ENCODE data around the gene GFRA1.

Gene GFRA1

GRCh38 chr10:116101616-116102315 lies 171.2 kb downstream of the GFRA1 start:
- DNase-seq (ENCODE audit: low read depth): no peak

DNA sequence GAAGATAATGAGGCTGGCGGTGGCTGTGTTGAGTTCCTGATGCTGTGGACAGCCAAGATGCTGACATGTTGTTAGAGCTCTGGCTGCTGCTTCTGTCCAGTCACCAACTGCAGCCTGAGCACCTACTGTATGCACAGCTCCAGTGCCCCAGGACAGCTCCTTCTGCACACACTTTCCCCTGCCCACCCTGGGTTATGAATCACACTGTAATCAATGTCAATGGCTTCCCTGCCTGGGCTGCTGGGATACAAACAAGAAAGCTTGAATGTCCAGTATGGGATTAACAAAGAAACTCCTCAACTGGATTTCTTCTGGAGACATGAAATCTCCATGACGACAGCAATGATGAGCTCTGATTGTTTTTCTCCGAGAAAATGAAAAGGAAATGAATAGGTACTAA lies 172.0 kb downstream of the GFRA1 start:
- DNase-seq (ENCODE audit: low read depth): no peak

GRCh38 chr10:116099023-116099420 lies 174.0 kb downstream of the GFRA1 start:
- DNase-seq (ENCODE audit: low read depth): no peak

GRCh38 chr10:116098411-116099022 lies 174.5 kb downstream of the GFRA1 start:
- DNase-seq (ENCODE audit: low read depth): no peak

GRCh38 chr10:116097239-116097784 lies 175.7 kb downstream of the GFRA1 start:
- no peak for DNase-seq (ENCODE audit: low read depth)

DNA sequence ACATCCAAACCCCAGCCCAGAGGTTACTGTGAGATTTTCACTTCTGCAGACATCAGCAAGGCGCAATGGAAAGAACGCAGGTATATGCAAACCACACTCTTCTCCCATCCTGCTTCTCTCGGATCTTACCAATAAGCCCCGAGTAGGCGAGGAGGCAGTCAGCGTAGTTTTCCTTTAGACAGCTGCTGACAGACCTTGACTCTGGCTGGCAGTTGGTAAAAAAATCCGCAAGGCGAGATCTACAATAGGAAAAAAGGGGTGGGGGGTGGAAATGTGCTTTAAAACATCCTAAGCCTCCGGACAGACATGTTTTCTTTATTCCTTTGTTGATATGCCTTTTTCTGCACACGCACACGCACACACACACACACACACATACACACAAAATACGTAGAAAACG lies 176.5 kb downstream of the GFRA1 start:
- no peak for DNase-seq (ENCODE audit: low read depth)

- no peak for DNase-seq (ENCODE audit: low read depth)
These were observed 178.7 kb downstream of the GFRA1 start for GRCh38 chr10:116094356-116094755.

DNA sequence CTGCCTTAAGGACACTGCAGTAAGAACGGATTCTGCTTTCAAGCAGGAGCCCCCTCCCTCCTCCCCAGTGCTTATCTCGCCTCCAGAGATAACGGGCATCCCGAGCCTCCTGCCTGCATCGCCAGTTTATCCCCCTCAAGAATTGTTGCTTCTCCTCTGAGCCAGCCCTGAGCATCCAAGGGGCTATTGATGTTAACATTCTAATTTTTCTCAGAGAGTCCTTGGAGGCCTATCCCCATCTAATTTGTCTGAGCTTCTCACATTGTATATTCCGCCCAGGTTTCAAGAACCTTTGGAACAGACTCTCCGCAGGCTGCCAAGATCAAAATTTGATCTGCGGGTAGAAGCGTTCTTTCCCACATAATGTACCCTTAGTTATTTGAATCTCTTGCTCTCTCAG lies 180.0 kb downstream of the GFRA1 start:
- DNase-seq (ENCODE audit: low read depth): no peak

- DNase-seq (ENCODE audit: low read depth): no peak
These were observed 184.0 kb downstream of the GFRA1 start for GRCh38 chr10:116088985-116089384.

- no peak for DNase-seq (ENCODE audit: low read depth)
These were observed 187.7 kb downstream of the GFRA1 start for GRCh38 chr10:116085323-116085722.

DNA sequence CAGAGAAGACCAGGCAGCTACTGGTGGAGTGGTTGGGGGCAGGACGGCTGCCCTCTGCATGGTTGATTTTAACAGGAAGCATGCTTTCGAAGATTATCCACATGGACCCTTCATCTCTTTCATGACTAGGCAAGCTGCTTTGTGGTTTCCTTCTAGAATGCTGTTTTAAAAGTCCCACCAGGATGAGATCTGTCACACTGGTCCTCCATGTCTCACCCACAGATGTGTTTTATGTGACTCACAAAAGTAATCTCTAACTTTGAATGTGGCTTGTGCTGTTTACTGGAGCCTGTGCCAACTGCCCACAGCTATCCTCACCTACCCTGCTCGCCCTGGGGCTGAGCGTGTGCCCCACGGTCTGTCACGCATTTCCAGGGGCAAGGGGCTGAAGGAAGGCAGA lies 188.8 kb downstream of the GFRA1 start:
- DNase-seq (ENCODE audit: low read depth): peak; percentile 44

- no peak for DNase-seq (ENCODE audit: low read depth)
These were observed 189.7 kb downstream of the GFRA1 start for GRCh38 chr10:116083226-116083762.

DNA sequence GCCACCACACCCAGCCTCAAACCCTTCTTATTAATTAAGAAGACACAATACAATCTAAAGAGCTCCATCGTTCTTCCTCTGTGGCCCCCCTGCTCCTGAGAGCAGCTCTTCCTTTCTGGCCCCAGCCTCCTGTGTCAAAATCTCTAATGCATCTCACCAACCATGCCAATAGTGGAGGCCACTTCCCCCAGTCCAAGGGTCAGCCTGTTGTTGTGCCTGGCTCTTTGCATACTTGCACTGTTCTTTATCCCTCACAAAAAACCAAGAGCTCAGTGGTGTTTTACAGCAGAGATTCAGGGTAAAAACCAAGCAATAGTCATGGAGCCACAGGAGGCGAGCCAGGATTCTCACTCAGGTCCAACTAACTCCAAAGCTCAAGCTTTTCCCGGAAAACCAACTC lies 190.2 kb downstream of the GFRA1 start:
- no peak for DNase-seq (ENCODE audit: low read depth)

- no peak for DNase-seq (ENCODE audit: low read depth)
These were observed 190.8 kb downstream of the GFRA1 start for GRCh38 chr10:116082206-116082605.

GRCh38 chr10:116080553-116080952 lies 192.5 kb downstream of the GFRA1 start:
- DNase-seq (ENCODE audit: low read depth): no peak

DNA sequence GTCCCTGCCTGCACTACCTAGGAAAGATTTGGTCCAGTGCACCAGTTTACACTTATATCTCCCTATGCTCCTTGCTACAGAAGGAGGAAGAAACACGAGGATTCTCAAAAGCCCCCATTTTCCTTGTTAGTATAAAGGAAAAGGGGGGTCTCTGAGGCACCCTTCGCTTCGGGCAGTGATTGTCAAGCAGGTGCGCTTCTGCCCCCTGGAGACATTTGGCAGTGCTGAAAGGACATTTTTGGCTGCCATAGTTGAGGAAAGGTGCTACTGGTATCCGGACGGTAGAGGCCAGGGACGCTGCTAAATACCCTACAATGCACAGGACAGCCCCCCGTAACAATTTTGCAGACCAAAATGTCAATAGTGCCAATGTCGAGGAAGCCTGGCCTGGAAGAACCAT lies 193.7 kb downstream of the GFRA1 start:
- DNase-seq (ENCODE audit: low read depth): no peak

GRCh38 chr10:116076621-116077020 lies 196.4 kb downstream of the GFRA1 start:
- no peak for DNase-seq (ENCODE audit: low read depth)

DNA sequence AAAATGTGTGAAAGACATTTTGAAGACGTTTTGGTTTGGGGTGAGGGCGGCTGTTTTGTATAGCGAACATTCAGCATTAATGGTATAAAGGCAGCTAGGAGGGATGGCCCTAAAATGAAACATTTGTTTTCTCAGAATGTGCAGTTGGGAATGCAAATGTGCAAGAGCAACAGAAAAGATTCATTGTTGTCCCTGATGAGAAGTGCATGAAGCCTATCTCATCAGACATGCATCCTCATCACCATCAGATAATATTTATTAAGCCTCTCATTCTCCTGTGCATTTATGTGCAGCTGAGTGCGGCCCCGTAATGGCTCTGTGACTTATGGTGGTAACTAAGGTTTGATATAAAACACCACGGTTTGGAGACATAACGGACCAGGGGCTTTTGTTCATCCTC lies 199.5 kb downstream of the GFRA1 start:
- no peak for DNase-seq (ENCODE audit: low read depth)

DNA sequence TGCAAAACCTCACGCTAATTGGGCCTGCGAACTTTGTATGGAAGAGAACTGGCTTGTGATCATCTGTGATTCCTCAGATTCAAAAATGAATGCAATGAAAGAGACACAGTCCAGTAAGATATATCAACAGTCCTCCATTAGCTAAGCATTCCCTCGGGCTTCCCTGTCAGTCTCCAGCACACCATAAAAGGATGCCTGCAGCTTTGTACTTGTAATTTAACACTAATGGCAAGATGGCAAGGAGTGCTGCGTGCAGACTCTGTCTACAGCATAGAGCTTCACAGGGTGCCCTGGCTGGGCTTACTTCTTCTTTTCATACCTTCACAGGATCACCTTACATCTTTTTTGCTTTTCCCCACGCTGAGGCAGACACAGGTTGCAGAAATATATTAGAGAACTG lies 200.0 kb downstream of the GFRA1 start:
- DNase-seq (ENCODE audit: low read depth): no peak

GRCh38 chr10:116071453-116072148 lies 201.4 kb downstream of the GFRA1 start:
- no peak for DNase-seq (ENCODE audit: low read depth)

DNA sequence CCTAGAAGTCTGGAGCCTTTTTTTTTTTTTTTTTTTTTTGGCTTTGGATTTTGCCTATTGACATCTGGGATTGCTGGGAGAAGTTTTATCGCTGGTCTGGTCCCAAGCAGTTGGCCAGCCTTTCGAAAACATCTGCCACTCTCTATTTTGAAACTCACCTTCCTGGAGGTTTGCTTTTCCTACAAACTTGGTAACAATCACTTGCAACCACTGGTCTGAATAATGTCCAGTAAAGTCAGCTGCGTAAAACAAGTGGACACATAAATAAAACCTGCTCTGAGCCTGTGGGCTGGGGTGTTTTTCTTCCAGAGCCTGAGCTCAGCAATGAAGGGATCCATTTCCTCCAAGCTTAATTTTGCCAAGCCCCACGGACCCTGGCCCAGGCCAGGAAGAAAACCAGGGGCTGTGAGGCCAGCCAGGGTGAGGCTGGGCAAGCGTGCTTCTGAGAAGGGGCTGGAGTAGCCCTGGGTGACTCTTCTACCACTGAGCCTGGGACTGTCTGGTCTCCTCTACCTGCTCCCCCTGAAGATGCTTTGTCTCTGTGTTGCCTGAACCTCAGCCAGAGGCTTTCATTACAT lies 202.2 kb downstream of the GFRA1 start:
- no peak for DNase-seq (ENCODE audit: low read depth)

DNA sequence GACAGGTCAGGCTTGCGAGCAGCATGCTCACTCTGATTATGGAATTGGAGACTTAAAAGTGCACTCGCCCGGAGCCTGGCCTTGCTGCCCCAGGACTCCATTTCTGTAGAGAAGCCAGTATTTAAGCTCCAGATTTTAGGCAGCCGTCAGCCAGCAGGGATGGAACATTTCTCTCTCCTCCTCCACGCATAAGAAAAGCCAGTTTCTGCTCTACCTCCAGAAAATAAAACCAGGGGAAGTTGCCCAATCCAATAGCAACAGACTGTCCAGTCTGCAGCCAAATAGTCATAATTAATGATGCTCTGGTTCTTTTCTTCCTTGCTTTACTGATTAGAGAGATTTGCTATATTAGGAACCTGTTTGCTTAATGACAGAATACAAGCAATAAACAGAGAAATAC lies 203.2 kb downstream of the GFRA1 start:
- no peak for DNase-seq (ENCODE audit: low read depth)

DNA sequence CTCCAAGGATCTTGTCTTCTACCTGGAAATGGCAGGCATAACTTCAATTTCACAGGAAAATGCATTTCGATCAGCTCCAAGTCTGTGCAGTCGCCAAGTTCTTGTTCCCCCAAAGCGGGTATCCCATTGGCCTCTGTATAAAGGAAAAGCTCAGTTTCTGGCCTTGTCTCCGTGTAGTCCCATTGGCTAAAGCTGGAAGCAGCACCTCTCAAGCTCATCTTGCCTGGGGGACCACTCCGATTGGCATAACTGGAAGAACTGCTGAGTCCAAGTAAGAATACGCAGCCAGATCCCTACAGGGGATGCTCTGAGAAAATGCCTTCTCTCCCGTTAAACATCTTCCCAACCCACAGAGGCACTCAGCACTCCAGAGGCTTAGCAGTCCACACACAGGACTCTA lies 205.2 kb downstream of the GFRA1 start:
- DNase-seq (ENCODE audit: low read depth): no peak
